Inflammatory macrophage treated with lipopolysaccharide for 1 hour (primary cell): Measurements from ENCODE around the gene TYRO3.
A peak's percentile ranks its signal among the peaks of the same experiment; 100 is the strongest.

ENCODE experiments used
- DNase-seq, 2 donors: peaks; one replicate each; pipeline ENCODE4 v3.0.0-alpha.2; 2020 to 2022

The TYRO3 gene

DNA sequence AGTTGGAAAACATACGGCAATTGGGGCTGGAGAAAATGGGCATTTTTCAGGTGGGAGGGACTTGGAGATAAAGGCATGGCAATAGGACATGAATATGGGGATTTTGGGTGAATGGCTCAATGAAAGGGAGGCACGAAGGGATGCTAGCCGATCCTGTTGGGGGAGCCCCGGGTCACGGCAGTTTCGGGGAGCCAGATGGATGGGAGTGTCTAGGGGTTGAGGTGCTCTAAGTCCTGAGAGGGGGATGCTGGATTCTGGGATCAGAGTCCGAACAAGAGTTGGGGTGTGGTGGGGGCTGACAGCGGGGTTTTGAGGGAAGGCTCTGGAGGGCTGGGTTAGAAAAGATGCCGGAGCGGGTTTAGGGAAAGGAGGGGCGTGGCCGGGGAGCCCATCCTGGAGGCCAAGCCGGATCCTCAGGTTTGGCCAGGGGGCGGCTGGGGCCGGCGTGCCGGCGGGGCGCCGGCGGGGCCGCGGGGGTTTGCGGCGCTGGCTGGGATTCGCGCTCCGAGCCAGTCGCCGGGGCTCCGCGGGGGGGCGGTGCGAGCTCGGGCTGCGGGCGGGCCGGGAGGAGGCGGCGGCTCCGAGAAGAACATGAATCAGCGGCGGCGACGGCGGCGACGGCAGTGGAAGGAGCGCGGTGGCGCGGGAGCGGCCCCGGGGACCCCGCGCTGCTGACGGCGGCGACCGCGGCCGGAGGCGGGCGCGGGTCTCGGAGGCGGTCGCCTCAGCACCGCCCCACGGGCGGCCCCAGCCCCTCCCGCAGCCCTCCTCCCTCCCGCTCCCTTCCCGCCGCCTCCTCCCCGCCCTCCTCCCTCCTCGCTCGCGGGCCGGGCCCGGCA lies at the start of gene TYRO3:
Gene TYRO3 (plus strand): TSS at position 813 of the 839 bp plus-strand sequence. CDS start 46 bp downstream, outside the sequence.
- DNase-seq, result peak; percentile 22 to 38

DNA sequence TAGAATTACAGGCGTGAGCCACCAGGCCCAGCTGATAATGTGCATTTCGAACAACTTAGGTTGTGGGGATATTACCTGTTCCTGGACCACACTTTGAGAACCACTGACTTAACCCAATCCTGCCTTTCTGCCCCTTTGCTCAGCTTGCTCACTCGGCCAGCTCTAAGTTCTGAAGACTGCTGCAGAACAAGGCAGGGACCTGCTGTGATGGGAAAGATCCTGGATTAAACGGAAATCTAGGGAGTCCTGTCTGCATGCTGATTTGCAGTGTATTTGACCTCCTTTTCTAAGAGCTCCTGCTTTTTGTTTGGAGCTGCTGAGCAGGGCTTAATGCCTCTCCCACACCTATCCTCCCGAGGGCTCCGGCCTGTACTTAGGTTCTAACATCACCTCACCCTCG lies 48.3 kb upstream of the TYRO3 start:
- DNase-seq, result no peak

DNA sequence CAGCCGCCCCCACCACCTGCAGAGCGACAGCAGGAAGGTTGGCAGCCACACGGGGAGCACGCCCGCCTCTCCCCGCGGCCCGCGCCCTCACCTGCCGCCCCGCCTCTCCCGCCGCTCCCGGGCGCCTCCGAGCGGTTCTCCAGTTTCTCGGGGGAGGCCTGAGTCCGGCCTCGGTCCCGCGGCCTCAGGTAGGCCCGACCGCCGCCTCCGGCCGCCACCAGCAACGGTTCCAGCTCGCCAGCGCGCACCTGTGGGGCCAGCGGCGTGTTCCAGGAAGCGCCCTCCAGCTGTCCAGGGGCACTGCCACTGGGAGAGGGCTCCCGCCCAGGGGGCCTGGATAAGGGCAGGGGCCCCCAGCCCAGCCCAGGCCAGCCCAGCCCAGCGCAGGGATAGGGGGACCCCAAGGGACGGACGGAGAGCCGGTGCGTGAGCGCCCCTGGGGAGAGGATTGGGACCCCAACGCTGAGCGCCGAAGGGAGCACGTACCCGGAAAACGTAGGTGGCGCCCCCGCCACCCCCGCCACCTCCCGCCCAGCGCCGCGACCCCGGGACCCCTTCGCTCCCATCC lies 47.6 kb upstream of the TYRO3 start:
- DNase-seq, result no peak

DNA sequence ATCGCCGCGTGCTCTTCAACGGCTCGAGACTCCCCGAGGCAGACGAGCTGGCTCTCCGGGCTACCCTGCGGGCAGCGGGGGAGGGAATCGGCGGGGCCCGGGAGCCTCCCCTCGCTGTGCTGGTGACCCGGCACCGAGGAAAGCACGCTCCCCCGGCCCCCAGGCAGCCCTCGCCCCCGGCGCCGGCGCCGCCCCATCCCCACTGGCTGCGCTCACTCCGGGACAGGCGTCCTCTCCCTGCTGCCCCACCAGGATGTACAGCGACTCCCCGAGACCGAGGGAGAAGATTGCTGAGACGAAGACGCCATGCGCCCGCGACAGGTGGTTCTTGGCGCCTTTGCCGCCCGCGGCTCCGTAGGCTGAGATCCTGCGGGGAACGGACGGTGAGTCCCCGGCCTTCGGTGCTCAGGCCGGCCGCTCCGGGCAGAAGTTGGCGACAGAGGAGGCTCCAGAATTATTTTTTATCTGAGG lies 47.1 kb upstream of the TYRO3 start:
- no peak for DNase-seq

DNA sequence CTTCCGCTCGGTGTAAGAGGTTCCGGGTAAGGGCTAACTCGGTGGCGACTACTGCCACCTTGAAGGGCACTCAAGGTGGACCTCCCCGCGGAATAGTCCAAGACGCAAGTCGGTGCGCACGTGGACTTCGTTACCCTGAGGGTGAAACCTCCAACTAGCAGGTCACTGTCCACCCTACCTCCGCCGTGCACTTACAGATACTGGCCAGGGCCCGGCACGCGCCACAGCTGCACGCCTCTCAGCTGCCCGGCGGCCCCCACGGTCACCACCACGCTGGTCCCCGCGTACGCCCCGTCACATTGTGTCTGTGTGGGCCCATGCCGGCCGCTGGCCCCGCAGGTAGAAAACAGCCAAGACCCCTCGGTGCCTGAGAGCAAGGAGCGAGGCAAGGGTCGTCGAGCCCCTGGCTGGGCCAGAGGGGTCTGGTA lies 46.5 kb upstream of the TYRO3 start:
- DNase-seq, result no peak

DNA sequence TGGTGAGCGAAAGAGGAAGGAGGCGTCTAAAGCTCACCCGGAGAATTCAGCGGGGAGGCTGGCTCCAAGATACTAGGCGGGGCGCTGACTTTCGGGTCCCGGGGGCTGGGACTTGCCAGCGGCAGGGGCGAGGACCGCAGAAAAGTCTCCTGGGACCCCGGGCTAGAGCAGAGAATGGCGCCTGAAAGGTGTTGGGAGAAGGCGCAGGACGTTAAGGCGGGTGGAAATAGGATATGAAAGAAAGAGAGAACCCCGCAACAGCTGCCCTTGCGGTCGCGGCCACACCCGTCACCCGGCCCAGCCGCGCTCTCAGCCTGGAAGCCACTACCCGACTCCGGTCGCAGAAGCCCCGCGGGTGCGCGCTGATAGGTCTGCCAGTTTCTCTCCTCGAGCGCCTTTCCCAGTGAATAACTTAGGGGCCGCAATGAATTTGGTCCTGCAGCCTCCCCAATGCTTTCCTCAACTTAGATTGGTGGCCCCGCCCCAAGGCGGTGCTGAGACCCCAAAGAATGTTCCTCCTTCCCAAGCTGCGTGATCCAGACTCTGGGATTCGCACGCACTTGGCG lies 46.0 kb upstream of the TYRO3 start:
- peak in 1 of 2 donors; percentile 20 for DNase-seq

DNA sequence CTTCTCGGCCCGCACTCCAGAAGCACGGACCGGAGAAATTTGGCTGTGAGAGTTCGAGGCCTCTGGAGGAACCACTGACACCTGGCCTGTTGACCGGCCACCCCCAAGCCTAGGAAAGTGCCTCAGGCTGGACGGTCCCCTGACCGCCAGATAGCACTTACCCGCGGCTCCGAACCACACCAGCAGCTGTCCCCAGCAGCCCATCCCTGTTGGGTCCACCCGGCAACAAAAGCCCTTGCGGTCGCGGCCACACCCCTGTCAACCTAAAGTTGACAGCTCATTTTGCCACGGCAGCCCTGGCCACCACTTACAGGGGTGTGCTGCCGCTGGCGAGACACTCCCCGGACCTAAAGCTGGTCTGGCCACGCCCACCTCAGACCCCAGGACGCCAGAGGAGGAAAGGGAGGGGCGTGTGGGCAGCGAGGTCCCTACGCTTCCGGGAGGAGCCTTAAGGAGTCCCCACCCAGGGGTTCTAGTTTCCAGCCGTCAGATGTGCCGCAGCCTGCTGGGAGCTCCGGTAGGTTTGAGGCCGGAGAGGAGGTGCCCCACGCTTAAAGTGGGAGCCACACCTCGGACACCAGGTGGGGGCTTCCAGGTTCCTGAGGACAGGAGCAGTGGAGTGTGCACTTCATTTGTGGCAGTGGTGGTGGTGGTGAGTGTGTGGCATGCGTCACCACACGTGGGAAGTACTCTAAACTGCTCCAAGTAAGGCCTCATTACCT lies 45.3 kb upstream of the TYRO3 start, which contains the start of gene LTK:
Gene LTK (minus strand): TSS at position 322 of the 722 bp plus-strand sequence. CDS start 118 bp downstream, at position 204.
- no peak for DNase-seq

DNA sequence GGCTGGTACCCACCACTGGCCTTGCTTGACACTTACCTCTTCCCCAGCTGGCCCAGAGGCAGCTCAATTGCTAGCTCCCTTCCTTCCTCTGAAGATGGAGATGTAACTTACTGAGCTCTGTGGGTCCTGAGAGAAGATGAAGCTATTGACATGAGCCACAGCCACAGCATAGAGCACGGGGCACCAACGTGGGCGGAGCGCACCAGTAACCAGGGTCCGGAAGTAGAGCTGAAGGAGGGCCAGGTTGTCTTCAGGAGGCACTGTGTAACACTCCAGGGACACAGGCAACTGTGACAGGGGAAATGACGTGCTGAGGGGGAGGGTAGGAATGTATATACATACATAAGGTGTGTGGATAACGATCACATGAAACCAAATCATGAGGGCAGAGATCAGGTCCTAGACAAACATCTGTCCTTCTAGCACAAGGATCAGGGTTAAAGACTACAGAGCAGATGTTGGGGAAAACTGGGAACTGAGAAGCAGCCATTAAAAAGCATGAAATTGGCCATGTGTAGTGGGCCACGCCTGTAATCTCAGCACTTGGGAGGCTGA lies 41.0 kb upstream of the TYRO3 start:
- no peak for DNase-seq

DNA sequence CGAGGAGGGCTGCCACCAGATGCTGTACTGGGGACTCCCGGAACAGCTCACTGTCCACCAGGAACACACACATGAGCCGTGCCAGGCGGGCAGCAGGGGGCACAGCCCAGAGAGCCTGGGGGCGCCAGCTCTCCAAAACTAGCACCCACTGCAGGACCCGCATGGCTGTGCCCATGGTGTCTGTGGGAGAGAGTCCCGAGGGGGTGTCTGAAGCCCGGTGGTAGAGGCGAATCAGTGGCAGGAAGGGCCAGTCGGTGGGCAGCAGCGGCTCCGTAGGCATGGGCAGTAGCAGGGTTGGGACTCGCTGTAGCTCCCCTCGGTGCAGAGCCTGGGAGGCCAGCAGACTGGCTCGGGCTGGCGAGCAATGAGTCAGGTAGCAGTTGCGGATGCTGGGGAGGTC lies 38.4 kb upstream of the TYRO3 start:
- no peak for DNase-seq

DNA sequence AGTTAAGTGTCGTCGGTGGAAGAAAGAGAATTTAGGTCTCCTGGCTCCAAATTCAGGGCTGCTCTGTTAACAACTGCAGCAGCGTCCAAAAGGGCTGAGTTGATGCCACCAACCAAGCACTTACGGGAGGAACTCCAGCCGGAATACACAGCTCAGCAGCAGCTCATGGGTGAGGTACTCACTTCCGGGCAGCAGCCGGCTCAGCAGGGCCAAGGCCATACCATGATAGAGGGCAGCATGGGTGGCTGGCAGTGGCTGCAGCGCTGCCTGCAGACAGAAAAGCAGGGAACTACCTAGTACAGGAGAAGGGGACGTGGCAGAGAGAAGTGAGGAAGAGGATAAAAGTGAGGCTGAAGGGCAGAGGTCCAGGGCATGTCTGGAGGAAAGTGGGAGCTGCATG lies 37.4 kb upstream of the TYRO3 start:
- DNase-seq, result no peak

DNA sequence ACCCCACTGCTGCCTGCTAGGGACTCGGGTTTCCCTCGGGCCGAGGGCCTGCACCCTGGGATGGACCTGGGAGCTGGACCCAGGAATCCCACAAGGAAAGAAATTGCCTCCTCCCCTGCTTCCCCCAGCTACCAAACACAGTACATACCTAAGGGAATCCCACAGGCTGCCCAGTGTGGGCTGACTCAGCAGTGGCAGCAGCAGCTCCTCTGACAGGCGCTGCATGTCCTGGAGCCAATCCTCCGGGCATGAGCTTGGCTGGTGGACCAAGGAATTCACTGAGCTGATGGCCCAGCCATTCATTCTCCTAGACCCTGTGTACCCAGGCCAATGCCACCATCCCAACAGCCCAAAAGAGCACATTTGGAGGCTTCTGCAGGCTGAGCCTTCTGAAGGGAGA lies 35.9 kb upstream of the TYRO3 start:
- DNase-seq, result no peak

DNA sequence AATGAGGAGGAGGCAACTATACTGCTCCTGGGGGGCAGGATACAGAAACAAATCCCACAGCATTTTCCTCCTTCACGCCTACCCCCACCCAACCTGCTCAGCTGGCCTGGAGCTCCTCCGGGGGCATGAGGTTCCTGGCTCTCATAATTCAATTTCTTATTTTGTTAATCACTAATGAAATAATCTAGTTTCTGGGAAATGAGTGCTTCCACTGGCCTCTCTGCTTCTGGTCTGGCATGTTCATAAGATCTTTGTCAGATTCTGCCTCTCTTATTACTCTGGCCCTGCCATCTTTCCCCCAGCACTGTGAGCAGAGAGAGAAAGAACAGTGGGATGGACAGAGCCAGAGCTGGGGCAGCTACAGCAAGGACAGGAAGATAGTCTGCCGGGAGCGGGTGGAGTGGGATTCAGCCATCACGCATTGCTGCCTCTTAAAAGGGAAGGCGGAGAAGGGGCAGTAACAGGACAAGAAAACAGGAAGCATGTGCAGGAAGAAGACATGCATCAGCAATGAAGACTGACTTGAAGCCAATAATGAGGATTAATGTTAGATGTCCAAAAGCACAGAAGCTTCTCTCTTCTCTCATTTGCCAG lies 28.6 kb upstream of the TYRO3 start:
- no peak for DNase-seq

DNA sequence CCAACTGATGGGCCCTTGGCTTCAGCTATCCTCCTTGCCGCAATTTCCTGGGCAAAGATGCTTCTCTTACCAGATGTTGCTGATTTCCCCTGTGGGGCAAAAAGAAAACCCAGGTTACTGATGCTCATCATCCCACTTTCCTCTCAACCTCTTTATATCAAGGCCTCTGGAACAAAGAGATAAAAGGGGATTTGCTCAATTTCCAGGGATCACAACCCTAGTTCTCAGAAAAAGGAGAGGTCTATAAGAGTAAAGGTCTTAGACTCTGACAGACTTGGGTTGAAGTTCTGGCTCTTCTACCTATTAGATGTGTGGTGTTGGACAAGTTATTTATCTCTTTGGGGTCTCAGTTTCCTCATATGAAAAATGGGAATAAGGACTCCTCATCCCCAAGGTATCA lies 23.5 kb upstream of the TYRO3 start:
- no peak for DNase-seq

DNA sequence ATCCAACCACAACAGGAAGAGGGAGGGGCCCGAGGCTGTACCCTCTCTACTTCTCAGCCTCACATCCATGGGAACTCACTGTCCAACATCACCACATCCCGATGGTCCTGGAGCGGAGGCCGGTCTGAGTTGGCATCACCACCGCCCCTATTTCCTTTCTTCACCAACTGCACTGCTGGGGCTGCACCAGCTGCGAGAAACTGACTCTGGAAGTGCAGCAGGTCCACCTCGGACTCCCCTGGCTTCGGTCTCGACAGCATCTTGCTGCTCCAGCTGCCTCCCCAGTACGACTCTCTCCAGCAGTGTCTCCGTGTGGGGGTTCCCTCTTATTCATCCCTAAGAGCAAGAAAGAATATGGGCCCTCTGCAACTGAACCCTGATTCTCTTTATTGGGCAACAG lies 22.1 kb upstream of the TYRO3 start:
- DNase-seq, result no peak

DNA sequence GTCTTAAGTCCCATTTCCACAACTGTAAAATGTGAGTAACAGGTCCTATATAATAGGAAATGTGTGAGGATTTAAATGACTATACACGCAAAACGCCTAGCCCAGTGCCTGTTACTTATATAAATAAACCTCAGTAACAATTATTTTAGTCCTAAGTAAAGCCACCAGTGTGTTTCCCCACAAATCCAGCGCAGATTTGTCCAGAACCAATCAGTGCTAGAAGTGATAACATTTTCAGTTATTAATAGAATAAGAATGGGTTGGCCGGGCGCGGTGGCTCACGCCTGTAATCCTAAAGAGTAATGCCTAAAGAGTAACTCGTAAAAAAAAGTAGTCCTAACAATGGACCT lies 15.5 kb upstream of the TYRO3 start:
- DNase-seq, result no peak

DNA sequence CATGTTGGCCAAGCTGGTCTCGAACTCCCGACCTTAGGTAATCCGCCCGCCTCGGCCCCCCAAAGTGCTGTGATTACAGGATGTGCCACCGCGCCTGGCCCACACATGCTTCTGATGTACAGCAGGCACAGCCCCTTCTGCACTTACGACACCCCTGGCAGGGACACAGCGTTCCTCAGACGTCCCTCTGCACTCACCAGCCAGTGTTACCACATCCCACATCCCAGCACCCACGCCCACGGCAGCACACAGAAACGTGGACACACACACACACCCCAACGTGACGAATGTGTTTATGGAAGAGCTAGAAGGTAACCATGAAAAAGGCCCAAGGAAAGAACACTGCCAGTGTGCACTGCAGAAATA lies 14.4 kb upstream of the TYRO3 start:
- peak; percentile 31 to 50 for DNase-seq

DNA sequence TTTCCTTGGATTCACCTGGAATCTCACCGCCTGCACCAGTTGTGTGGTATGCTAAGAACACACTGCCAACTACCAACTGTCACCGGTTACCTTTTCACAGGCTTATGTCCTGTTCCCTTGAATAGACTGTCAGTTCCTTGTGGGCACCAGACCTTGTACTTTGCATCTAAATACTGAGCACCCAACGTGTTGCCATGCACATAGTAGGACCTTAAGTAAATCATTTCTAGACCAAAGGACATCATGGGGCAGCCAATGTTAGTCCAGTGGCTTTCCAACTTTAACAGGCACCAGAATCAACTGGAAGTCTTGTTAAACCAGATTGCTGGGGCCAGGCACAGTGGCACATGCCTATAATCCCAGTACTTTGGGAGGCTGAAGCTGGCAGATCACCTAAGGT lies 13.8 kb upstream of the TYRO3 start:
- no peak for DNase-seq

DNA sequence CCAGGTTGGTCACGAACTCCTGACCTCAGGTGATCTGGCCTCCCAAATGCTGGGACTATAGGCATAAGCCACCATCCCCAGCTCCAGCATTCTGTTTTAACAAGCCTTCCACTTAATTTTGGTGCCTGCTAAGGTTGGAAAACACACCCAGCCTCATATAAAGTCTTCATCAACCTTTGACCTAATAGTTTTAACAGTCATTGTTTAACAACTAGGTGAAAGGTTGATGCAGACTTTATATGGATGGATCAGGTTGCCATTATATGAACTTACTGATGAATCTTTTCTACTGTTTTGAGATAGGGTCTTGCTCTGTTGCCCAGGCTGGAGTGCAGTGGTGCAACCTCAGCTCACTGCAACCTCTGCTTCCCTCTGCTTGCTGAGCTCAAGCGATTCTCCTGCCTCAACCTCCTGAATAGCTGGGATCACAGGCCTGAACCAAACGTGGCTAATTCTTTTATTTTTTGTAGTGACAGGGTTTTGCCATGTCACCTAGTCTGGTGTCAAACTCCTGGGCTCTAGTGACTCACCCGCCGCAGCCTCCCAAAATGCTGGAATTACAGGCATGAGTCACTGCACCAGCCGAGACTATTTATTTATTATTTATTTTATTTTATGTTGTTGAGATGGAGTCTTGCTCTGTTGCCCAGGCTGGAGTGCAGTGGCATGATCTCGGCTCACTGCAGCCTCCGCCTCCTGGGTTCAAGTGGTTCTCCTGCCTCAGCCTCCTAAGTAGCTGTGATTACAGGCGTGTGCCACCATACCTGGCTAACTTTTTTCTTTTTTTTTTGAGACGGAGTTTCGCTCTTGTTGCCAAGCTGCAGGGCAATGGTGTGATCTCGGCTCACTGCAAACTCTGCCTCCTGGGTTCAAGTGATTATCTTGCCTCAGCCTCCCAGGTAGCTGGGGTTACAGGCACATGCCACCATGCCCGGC lies 11.9 kb upstream of the TYRO3 start:
- DNase-seq, result no peak

DNA sequence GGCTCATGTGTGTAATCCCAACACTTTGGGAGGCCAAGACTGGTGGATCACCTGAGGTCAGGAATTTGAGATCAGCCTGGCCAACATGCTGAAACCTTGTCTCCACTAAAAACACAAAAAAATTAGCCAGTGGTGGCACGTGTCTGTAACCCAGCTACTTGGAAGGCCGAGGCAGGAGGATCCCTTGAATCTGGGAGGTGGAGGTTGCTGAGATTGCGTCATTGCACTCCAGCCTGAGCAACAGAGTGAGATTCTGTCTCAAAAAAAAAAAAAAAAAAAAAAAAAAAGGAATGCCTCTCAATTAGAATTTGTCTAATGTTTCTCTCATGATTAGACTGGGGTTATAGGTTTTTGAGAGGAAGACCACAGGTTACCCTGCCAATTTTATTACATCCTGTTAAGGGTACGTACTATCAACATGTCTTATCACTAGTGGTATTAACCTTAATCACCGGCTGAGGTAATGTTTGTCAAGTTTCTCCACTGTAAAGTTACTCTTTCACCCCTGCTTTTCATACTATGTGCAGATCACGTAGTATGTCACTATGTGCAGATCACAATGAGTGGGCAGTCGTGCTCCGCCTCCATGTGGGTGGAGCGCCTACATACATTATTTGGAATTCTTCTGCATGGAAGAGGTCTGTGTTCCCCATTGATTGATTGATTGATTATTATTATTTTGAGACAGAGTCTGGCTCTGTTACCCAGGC lies 8.8 kb upstream of the TYRO3 start:
- DNase-seq, result no peak

DNA sequence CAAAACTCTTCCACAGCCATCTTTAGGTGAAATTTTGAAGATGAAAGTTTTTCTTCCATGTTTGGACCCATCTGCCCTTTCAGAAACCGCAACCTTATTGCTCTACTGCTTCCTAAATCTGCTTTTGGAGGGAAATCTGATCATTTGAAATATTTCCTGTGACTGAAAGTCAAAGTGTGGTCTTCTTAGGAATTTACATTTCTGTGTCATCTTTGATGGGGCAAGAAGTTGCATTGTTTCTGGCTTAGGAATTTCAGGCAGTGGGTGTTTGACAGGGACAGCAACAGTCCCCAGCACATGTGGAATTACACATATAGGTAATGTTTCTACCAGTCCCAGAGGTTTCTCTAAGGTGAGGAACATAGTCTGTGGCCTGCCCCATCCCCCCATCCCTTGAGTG lies 5.3 kb upstream of the TYRO3 start:
- DNase-seq, result peak; percentile 46 to 70

DNA sequence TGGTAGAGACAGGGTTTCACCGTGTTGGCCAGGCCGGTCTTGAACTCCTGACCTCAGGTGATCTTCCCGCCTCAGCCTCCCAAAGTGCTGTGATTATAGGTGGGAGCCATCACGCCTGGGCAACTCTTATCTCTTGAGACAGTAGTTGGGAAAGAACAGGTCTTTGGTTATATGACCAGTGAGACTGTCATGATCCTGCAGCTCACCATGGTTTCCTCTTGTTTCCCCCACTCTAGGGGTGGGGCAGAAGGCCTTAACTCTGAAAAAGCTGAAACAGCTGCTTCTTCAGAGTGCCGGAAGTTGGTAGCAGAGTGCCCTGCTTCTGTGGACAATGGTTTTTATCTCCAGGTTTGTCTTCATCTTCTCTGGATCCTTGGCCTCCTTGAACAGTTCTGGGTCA lies 4.7 kb upstream of the TYRO3 start:
- no peak for DNase-seq
